Stimulated activated CD4-positive, alpha-beta T cell treated with anti-CD3 and anti-CD28 coated beads, Interleukin-2, amount 100 ng/mL, for 48 hours (primary cell): ENCODE data around the gene CLEC2D.

Experiments
- DNase-seq, 2 donors: peaks; one replicate each; pipeline ENCODE4 v3.0.0-alpha.2; 2020

CLEC2D gene

GRCh38 chr12:9669534-9669933, at the start of gene CLEC2D:
Gene CLEC2D, plus strand, starts transcription at chr12:9669713. Its CDS starts 22 bp downstream, at chr12:9669735.
- no peak for DNase-seq

DNA sequence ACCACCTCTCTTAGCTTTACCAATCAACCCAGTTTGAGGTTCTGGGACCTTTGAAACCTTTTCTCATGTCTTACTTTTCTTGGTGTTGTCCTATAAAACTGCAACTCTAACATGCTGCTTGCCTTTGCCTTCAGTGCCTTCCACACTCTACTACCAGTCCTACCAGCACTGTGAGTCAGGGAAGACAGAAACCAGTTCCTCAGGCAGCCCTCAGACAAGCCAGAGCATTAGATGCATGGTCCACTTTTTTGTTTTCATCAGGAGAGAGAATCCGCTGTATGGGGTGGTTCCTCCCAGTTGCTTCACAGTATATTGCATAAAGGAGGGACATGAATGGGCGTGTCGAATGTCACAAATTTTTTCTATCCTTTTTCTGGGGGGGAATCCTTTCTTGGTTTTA, 44.5 kb upstream of the CLEC2D start:
- DNase-seq, result no peak

- no peak for DNase-seq
Measured at GRCh38 chr12:9626291-9626690, 43.2 kb upstream of the CLEC2D start.

DNA sequence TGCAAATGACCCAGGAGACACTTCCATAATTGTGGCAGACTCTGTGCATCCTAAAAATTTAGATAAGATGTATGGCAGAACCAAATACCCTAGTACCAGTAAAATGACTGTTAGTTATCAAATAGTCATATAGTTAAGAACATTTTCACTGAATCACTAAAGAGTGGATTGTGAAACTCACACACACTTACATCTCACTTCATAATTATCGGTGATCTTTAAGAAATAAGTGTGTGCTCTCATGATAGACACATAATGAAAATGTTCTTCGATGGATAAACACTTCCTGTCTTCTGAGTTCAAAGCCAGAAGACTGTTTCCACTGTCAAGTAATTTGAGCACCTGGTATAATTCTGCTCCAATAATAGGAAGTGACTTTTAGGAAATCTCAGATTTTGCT, 42.7 kb upstream of the CLEC2D start:
- DNase-seq, result no peak

DNA sequence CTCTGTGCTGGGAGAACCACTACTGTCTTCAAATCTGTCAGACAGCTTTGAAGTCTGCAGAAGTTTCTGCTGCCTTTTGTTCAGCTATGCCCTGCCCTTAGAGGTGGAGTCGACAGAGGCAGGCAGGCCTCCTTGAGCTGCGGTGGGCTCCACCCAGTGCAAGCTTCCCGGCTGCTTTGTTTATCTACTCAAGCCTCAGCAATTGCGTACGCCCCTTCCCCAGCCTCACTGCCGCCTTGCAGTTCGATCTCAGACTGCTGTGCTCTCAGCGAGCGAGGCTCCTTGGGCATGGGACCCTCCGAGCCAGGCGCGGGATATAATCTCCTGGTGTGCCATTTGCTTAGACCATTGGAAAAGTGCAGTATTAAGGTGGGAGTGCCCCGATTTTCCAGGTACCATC, 36.7 kb upstream of the CLEC2D start:
- DNase-seq, result no peak

DNA sequence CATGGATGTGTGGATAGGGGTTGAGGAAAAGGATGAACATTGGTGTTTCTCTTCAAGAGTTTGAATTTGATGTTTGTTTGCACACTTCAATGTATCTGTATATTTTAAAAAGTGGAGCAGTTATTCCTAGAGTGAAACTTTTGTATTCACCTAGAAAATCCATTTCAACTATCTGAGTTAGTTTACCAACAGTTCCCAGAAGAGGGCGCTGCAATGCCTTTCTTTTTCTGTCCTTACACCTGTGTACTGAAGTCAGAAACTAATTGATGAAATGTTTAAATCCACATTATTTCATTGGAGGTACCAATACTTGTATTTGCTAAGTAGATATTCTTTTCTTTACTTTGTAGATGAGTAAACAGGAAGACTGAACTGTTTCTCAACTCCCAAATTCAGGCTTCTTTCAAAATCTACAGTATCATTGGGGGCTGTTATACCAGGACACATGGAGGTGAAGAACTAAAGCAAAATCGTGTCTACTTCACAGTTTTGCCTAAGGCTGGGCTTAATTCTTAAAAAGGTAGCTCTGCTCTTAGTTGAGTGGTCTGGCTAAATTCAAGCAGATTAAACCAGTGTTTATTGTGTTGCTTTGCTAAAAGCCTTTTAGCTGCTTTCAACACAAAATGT, 35.2 kb upstream of the CLEC2D start:
- DNase-seq, result peak; percentile 82 to 86

- no peak for DNase-seq
Measured at GRCh38 chr12:9634969-9635754, 34.4 kb upstream of the CLEC2D start.

GRCh38 chr12:9636150-9636850, 33.2 kb upstream of the CLEC2D start:
- DNase-seq, result no peak

- no peak for DNase-seq
Measured at GRCh38 chr12:9636851-9637206, 32.7 kb upstream of the CLEC2D start.

DNA sequence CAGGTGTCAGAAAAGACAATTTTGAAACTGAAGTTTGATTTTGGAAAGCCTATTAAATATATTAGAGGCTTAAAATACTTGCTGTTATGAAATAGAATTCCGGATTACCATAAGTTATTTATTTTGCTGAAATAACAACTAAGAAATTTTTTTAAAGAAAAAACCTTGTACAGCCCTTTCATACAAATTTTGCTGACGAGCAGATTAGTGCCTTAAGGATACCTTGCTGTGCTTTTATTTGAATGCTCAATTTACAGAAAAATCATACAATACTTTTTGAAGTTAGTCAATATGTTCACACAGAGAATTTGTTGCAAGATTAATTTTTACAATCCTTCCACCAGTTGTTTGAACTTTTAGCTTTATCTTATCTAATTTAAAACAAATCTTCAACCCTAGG, 29.5 kb upstream of the CLEC2D start:
- no peak for DNase-seq

DNA sequence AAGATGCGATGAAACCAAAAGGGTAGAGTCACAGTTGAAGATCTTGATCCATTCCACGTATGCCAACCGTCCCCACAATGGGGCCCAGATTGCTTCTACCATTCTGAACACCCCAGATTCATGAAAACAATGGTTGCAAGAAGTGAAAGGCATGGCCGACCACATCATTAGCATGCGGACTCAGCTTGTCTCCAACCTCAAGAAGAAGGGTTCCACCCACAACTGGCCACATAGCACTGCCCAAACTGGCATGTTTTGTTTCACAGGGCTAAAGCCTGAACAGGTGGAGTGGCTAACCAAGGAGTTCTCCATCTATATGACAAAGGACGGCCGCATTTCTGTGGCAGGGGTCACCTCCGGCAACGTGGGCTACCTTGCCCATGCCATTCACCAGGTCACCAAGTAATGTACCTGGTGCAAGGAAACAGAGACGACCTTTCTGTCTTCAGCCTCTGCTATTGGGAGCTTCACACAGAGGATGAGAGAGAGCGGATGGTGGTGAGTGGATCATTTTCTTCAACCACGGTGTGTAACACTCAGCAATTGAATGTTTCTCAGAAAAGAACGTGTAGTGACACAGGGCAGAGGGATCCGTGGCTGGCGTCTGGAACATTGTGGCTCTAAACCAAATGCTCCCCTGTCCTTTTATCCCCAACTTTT, 26.8 kb upstream of the CLEC2D start:
- no peak for DNase-seq

DNA sequence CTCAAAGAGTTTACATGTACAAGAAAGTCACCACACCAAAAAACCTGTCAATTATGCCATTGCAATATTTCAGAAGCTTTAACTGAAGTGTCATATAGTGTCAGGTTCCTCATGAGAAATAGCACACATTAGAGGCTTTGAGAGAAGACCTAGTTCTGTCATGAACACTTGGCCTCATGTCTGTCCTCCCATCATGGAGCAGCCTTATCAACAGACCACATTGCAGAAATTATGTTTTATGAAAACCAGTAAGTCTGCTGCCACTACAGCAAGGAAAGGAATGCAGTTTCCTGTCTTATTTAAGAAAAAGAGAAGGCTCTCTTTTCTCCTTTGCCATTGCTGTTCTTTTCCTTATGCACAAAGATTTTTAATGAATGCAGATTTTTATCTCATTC, 26.2 kb upstream of the CLEC2D start:
- DNase-seq, result no peak

GRCh38 chr12:9644985-9645551, 24.4 kb upstream of the CLEC2D start:
- DNase-seq, result peak in 1 of 2 donors; percentile 21

GRCh38 chr12:9646794-9647781, 22.4 kb upstream of the CLEC2D start:
- no peak for DNase-seq

GRCh38 chr12:9647825-9648700, 21.4 kb upstream of the CLEC2D start:
- peak; percentile 86 to 91 for DNase-seq

GRCh38 chr12:9648701-9649531, 20.6 kb upstream of the CLEC2D start:
- no peak for DNase-seq

DNA sequence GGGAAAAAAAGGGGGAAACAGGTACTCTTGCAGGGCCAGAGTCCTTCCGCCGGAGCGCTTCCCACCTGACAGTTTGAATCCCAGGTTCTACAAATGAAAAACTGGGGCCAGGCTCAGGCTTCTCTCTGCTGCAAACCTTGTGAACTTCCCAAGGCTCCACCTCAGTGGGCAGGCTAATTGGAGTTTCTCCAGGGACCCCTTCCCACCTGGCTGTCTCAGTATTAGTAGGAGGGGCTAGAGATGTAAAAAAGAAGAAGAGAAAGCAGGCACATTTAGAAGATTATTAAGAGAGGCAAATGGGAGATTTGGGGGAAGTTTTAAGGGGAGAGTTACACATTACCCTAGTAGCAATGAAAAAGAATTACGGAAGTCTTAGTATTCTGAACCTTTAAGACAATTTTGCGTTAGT, 20.0 kb upstream of the CLEC2D start:
- DNase-seq, result peak in 1 of 2 donors; percentile 23

DNA sequence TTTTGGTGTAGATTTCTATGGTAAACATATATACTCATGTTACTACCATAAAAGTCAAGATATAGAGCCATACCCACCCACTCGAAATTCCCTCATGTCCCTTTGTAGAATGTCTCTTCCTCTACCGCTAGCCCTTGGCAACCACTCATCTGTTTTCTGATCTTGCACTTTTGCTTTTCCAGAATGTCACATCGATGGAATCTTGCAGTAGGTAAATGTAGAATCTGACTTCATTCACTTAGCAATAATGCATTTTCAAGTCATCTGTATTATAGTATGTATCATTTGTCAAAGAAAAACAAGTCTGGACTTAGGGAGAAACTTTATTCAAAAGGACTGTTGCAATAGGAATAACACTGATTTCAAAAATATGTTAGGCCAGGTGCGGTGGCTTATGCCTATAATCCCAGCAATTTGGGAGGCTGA, 19.3 kb upstream of the CLEC2D start:
- no peak for DNase-seq

DNA sequence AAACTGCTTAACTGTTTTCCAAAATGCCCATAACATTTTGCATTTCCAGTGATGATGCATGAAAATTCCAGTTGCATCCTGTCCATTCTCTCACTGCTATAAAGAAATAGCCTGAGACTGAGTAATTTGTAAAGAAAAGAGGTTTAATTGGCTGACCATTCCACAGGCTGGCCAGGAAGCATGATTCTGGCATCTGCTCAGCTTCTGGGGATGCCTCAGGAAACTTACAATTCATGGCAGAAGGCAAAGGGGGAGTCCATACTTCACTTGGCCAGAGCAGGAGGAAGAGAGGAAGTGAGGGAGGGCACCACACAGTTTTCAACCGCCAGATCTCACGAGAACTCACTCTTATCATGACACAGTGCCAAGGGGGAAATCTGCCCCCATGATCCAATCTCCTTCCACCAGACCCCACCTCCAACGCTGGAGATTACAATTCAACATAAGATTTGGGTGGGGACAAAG, 18.2 kb upstream of the CLEC2D start:
- peak; percentile 48 to 56 for DNase-seq

DNA sequence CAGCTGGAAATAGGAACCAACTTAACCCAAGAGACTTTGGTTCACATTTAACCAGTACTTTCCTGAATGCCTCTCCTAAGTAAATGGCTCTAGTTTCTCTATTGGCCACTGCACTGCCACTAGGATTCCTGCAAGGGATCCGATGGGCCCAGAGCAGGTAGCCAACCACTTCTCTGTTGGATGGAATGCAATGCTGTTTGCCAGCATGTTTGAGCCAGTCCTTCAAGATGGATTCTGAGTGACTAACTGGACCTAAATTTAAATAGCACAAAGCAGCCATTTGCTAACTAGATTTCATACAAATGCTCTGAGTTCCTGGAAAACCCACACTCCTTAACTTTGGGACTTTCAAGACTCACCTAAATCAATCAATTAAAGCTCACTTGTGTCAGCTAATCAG, 9.5 kb upstream of the CLEC2D start:
- no peak for DNase-seq
